ENCODE data around the gene TMEM238L.

The TMEM238L gene

GRCh38 chr17:10790491-10791401, 13.2 kb downstream of the TMEM238L start:
- H2BK5ac ChIP-seq (ENCODE audit: low read depth, low read length, poor library complexity): no peak overlapping the region
- H3K4me3 ChIP-seq (ENCODE audit: low read depth, low read length): no peak overlapping the region
- no CpG with 5 or more reads among the region's 9 CpGs for WGBS (ENCODE audit: extremely low coverage, insufficient coverage, insufficient read length)
- no peak overlapping the region for H3K14ac ChIP-seq (ENCODE audit: low read length)
- H3K79me2 ChIP-seq (ENCODE audit: control insufficient read depth, insufficient read depth, low read length, poor library complexity): no peaks in the 10 kb centered on the region
- H2BK120ac ChIP-seq (ENCODE audit: insufficient read depth, low read length, poor library complexity): no peak overlapping the region
- no peaks in the 10 kb centered on the region for H3K36me3 ChIP-seq (ENCODE audit: control insufficient read depth in 1 of 2, insufficient read depth in 2 of 2, low read length in 2 of 2)
- no peak overlapping the region for H4K91ac ChIP-seq (ENCODE audit: low read depth, low read length)
- no peak overlapping the region for H2AK5ac ChIP-seq (ENCODE audit: low read length)
- DNase-seq: peak; percentile 62 to 77
- no peak overlapping the region for H3K4ac ChIP-seq (ENCODE audit: low read depth, low read length)
- no peak overlapping the region for H4K8ac ChIP-seq (ENCODE audit: low read depth, low read length)
- no peaks in the 10 kb centered on the region for H3K9me3 ChIP-seq (ENCODE audit: insufficient read depth, low read depth, low read length)
- H3K4me2 ChIP-seq (ENCODE audit: low read length): no peak overlapping the region
- H3K79me1 ChIP-seq (ENCODE audit: low read length): peaks cover 2% of the 10 kb centered on the region
- no peak overlapping the region for H2BK12ac ChIP-seq (ENCODE audit: low read length)
- H3K27me3 ChIP-seq (ENCODE audit: insufficient read depth, low read length): no peaks in the 10 kb centered on the region
- peaks cover 3 to 4% of the 10 kb centered on the region in 2 experiments for H3K4me1 ChIP-seq (ENCODE audit: control insufficient read depth in 1 of 2, insufficient read depth in 2 of 2, low read length in 2 of 2)
- no peak overlapping the region for H3K23ac ChIP-seq (ENCODE audit: low read length)
- no peak overlapping the region for H3K9ac ChIP-seq (ENCODE audit: low read length)
- H2AFZ ChIP-seq (ENCODE audit: insufficient read depth, low read length, poor library complexity): no peak overlapping the region
- no peak overlapping the region for H4K12ac ChIP-seq (ENCODE audit: low read depth, low read length)
- no peak overlapping the region for H3K18ac ChIP-seq (ENCODE audit: low read length)
- H3K27ac ChIP-seq (ENCODE audit: low read depth, low read length): peak overlapping the region; percentile 8

GRCh38 chr17:10789694-10790271, 14.1 kb downstream of the TMEM238L start:
- no peaks in the 10 kb centered on the region for H3K36me3 ChIP-seq (ENCODE audit: control insufficient read depth in 1 of 2, insufficient read depth in 2 of 2, low read length in 2 of 2)
- H3K4ac ChIP-seq (ENCODE audit: low read depth, low read length): no peak overlapping the region
- no peak overlapping the region for H2AFZ ChIP-seq (ENCODE audit: insufficient read depth, low read length, poor library complexity)
- no peak overlapping the region for H2AK5ac ChIP-seq (ENCODE audit: low read length)
- no peak overlapping the region for H2BK5ac ChIP-seq (ENCODE audit: low read depth, low read length, poor library complexity)
- H2BK120ac ChIP-seq (ENCODE audit: insufficient read depth, low read length, poor library complexity): no peak overlapping the region
- H4K8ac ChIP-seq (ENCODE audit: low read depth, low read length): no peak overlapping the region
- no CpG with 5 or more reads among the region's 4 CpGs for WGBS (ENCODE audit: extremely low coverage, insufficient coverage, insufficient read length)
- no peak overlapping the region for H3K27ac ChIP-seq (ENCODE audit: low read depth, low read length)
- no peak overlapping the region for H4K91ac ChIP-seq (ENCODE audit: low read depth, low read length)
- peaks cover 3 to 4% of the 10 kb centered on the region in 2 experiments for H3K4me1 ChIP-seq (ENCODE audit: control insufficient read depth in 1 of 2, insufficient read depth in 2 of 2, low read length in 2 of 2)
- H3K9ac ChIP-seq (ENCODE audit: low read length): no peak overlapping the region
- no peak overlapping the region for H3K23ac ChIP-seq (ENCODE audit: low read length)
- no peak overlapping the region for H4K12ac ChIP-seq (ENCODE audit: low read depth, low read length)
- no peaks in the 10 kb centered on the region for H3K9me3 ChIP-seq (ENCODE audit: insufficient read depth, low read depth, low read length)
- H3K4me3 ChIP-seq (ENCODE audit: low read depth, low read length): no peak overlapping the region
- no peak overlapping the region for H3K18ac ChIP-seq (ENCODE audit: low read length)
- no peak for DNase-seq
- no peaks in the 10 kb centered on the region for H3K27me3 ChIP-seq (ENCODE audit: insufficient read depth, low read length)
- no peak overlapping the region for H3K14ac ChIP-seq (ENCODE audit: low read length)
- H3K4me2 ChIP-seq (ENCODE audit: low read length): no peak overlapping the region
- H2BK12ac ChIP-seq (ENCODE audit: low read length): no peak overlapping the region
- H3K79me2 ChIP-seq (ENCODE audit: control insufficient read depth, insufficient read depth, low read length, poor library complexity): no peaks in the 10 kb centered on the region
- H3K79me1 ChIP-seq (ENCODE audit: low read length): peaks cover 2% of the 10 kb centered on the region

GRCh38 chr17:10787306-10788045, 16.4 kb downstream of the TMEM238L start:
- peaks cover 3 to 4% of the 10 kb centered on the region in 2 experiments for H3K4me1 ChIP-seq (ENCODE audit: control insufficient read depth in 1 of 2, insufficient read depth in 2 of 2, low read length in 2 of 2)
- no peak overlapping the region for H4K91ac ChIP-seq (ENCODE audit: low read depth, low read length)
- H3K4me3 ChIP-seq (ENCODE audit: low read depth, low read length): no peak overlapping the region
- H3K79me1 ChIP-seq (ENCODE audit: low read length): peaks cover 2% of the 10 kb centered on the region
- no peak overlapping the region for H4K8ac ChIP-seq (ENCODE audit: low read depth, low read length)
- no peak overlapping the region for H3K27ac ChIP-seq (ENCODE audit: low read depth, low read length)
- no peak overlapping the region for H2BK12ac ChIP-seq (ENCODE audit: low read length)
- H2BK120ac ChIP-seq (ENCODE audit: insufficient read depth, low read length, poor library complexity): no peak overlapping the region
- H3K4ac ChIP-seq (ENCODE audit: low read depth, low read length): no peak overlapping the region
- no peaks in the 10 kb centered on the region for H3K36me3 ChIP-seq (ENCODE audit: control insufficient read depth in 1 of 2, insufficient read depth in 2 of 2, low read length in 2 of 2)
- no peak overlapping the region for H3K23ac ChIP-seq (ENCODE audit: low read length)
- no peak overlapping the region for H2AK5ac ChIP-seq (ENCODE audit: low read length)
- peak; percentile 75 to 83 for DNase-seq
- H3K4me2 ChIP-seq (ENCODE audit: low read length): no peak overlapping the region
- H3K9ac ChIP-seq (ENCODE audit: low read length): no peak overlapping the region
- no peak overlapping the region for H3K18ac ChIP-seq (ENCODE audit: low read length)
- no CpG with 5 or more reads among the region's 5 CpGs for WGBS (ENCODE audit: extremely low coverage, insufficient coverage, insufficient read length)
- H2AFZ ChIP-seq (ENCODE audit: insufficient read depth, low read length, poor library complexity): no peak overlapping the region
- H4K12ac ChIP-seq (ENCODE audit: low read depth, low read length): no peak overlapping the region
- H2BK5ac ChIP-seq (ENCODE audit: low read depth, low read length, poor library complexity): no peak overlapping the region
- H3K14ac ChIP-seq (ENCODE audit: low read length): no peak overlapping the region
- no peaks in the 10 kb centered on the region for H3K27me3 ChIP-seq (ENCODE audit: insufficient read depth, low read length)
- no peaks in the 10 kb centered on the region for H3K9me3 ChIP-seq (ENCODE audit: insufficient read depth, low read depth, low read length)
- H3K79me2 ChIP-seq (ENCODE audit: control insufficient read depth, insufficient read depth, low read length, poor library complexity): no peaks in the 10 kb centered on the region

- no peaks in the 10 kb centered on the region for H3K4me1 ChIP-seq (ENCODE audit: control insufficient read depth in 1 of 2, insufficient read depth in 2 of 2, low read length in 2 of 2)
- H3K9me3 ChIP-seq (ENCODE audit: insufficient read depth, low read depth, low read length): no peaks in the 10 kb centered on the region
- H2BK12ac ChIP-seq (ENCODE audit: low read length): no peak overlapping the region
- no peak overlapping the region for H2BK120ac ChIP-seq (ENCODE audit: insufficient read depth, low read length, poor library complexity)
- no peak overlapping the region for H4K12ac ChIP-seq (ENCODE audit: low read depth, low read length)
- no peaks in the 10 kb centered on the region for H3K36me3 ChIP-seq (ENCODE audit: control insufficient read depth in 1 of 2, insufficient read depth in 2 of 2, low read length in 2 of 2)
- no peaks in the 10 kb centered on the region for H3K79me1 ChIP-seq (ENCODE audit: low read length)
- no peaks in the 10 kb centered on the region for H3K79me2 ChIP-seq (ENCODE audit: control insufficient read depth, insufficient read depth, low read length, poor library complexity)
- H2BK5ac ChIP-seq (ENCODE audit: low read depth, low read length, poor library complexity): no peak overlapping the region
- no peak overlapping the region for H2AFZ ChIP-seq (ENCODE audit: insufficient read depth, low read length, poor library complexity)
- H3K18ac ChIP-seq (ENCODE audit: low read length): no peak overlapping the region
- H3K4me3 ChIP-seq (ENCODE audit: low read depth, low read length): no peak overlapping the region
- no peak for DNase-seq
- H3K4ac ChIP-seq (ENCODE audit: low read depth, low read length): no peak overlapping the region
- no peaks in the 10 kb centered on the region for H3K27me3 ChIP-seq (ENCODE audit: insufficient read depth, low read length)
- no peak overlapping the region for H3K23ac ChIP-seq (ENCODE audit: low read length)
- H3K9ac ChIP-seq (ENCODE audit: low read length): no peak overlapping the region
- H4K91ac ChIP-seq (ENCODE audit: low read depth, low read length): no peak overlapping the region
- no peak overlapping the region for H3K14ac ChIP-seq (ENCODE audit: low read length)
- no peak overlapping the region for H2AK5ac ChIP-seq (ENCODE audit: low read length)
- WGBS (ENCODE audit: extremely low coverage, insufficient coverage, insufficient read length): no CpG with 5 or more reads among the region's 2 CpGs
- H4K8ac ChIP-seq (ENCODE audit: low read depth, low read length): no peak overlapping the region
- no peak overlapping the region for H3K4me2 ChIP-seq (ENCODE audit: low read length)
- no peak overlapping the region for H3K27ac ChIP-seq (ENCODE audit: low read depth, low read length)
Measured at GRCh38 chr17:10785295-10785694, 18.6 kb downstream of the TMEM238L start.

Measured in trophoblast cell (in vitro differentiated cells and primary cell).